Measurements from ENCODE around the gene ZNF853. TPM values are rescaled to one million over a fixed set of nuclear protein-coding genes. Genes with fewer than 3 reads are reported as not detected.
A peak's percentile ranks its signal among the peaks of the same experiment; 100 is the strongest.

The ZNF853 gene
- polyA plus RNA-seq, 1 of the 3 experiments (the other 2 are of a cell fraction): 15.9 TPM

DNA sequence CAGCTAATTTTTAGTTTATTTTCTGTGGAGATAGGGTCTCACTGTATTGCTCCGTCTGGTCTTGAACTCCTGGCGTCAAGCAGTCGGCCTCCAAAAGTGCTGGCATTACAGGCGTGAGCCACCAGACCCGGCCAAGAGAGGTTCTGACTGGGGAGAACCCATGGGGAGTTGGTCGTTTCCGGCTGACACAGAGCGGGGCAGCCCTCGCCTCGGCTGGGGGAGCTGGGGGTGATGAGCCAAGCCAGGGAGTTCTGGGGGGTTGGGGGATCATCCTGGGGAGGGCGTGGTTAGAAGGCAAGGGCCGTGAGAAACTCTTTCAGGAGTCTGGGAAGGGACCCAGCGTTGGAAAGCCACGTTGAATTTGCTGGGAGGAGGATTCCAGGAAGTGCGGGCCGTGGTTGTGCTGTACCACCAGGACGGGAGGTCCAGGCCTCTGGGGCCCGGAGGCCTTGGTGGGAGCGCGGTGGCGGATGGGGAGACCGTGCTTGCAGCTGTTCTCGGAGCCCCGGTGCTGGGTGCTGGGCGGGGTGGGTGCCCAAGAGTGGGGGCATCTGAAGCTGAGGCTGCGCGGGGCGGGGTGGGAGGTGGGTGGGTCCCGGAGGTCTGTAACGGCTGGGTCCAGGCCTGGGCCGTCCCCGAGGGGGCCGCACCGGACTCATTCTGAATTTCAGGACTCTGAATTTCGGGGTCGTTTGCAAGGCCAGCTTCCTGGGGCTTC is 8.4 kb upstream of the ZNF853 start:
- Histone ChIP-seq H4K20me1 (ENCODE audit: insufficient read depth) (no peaks in the 10 kb centered on the region; the same call in 1 of the 2 replicates), H3K27ac (ENCODE audit: low read depth in 2 of 2, low read length in 1 of 2) (no peak overlapping the region), H3K79me2 (ENCODE audit: insufficient read depth) (no peaks in the 10 kb centered on the region), H3K9ac (no peak overlapping the region), H3K9me3 (no peaks in the 10 kb centered on the region), H2AFZ (ENCODE audit: low read depth) (no peak overlapping the region), H3K27me3 (ENCODE audit: insufficient read depth) (no peaks in the 10 kb centered on the region), H3F3A (replicated peaks; ENCODE audit: insufficient read depth) (peaks cover 4% of the 10 kb centered on the region), H3K4me2 (no peak overlapping the region), H3K36me3 (replicated peaks in 1 of 2; ENCODE audit: control insufficient read depth in 1 of 2, insufficient read depth in 2 of 2, low read length in 1 of 2) (peaks cover 15 to 21% of the 10 kb centered on the region in 2 experiments), H3K4me3 (ENCODE audit: low read depth in 2 of 2, low read length in 1 of 2) (no peak overlapping the region), H3K4me1 (ENCODE audit: control insufficient read depth in 1 of 2, insufficient read depth in 2 of 2, low read depth in 1 of 2, low read length in 1 of 2) (no peaks in the 10 kb centered on the region), H3K9me2 (no peaks in the 10 kb centered on the region)
- POLR2A ChIA-PET: no interaction called here
- CTCF ChIA-PET: interaction anchor here (0.9 to 2.6 kb wide), 4 partner anchors 17 to 91 kb away, joined by 3 to 15 read pairs (median 4); partner anchors contain the start of gene INTS15
- no peak for TF ChIP-seq MEF2A (IDR thresholded peaks at IDR 0.05; ENCODE audit: borderline replicate concordance, low read depth)
- TF ChIP-seq TEAD4 (IDR thresholded peaks at IDR 0.05; ENCODE audit: borderline replicate concordance, insufficient read depth): no peak
- TF ChIP-seq, protein P1, sequence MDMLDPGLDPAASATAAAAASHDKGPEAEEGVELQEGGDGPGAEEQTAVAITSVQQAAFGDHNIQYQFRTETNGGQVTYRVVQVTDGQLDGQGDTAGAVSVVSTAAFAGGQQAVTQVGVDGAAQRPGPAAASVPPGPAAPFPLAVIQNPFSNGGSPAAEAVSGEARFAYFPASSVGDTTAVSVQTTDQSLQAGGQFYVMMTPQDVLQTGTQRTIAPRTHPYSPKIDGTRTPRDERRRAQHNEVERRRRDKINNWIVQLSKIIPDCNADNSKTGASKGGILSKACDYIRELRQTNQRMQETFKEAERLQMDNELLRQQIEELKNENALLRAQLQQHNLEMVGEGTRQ (IDR thresholded peaks at IDR 0.05; ENCODE audit: borderline replicate concordance, low read depth, low read length): no peak
- TF ChIP-seq GATA2 (CRISPR knock-in tag; IDR thresholded peaks at IDR 0.05): no peak
- no peak for TF ChIP-seq RAD21 (IDR thresholded peaks at IDR 0.05; ENCODE audit: low read length)
- TF ChIP-seq MXI1 (IDR thresholded peaks at IDR 0.05; ENCODE audit: low read depth, low read length): no peak
- no peak for TF ChIP-seq FOXM1 (IDR thresholded peaks at IDR 0.05; ENCODE audit: low read depth)
- TF ChIP-seq TCF12 (IDR thresholded peaks at IDR 0.05): no peak
- TF ChIP-seq FOSL2 (IDR thresholded peaks at IDR 0.05; ENCODE audit: borderline replicate concordance, low read depth): no peak
- TF ChIP-seq, protein P2, sequence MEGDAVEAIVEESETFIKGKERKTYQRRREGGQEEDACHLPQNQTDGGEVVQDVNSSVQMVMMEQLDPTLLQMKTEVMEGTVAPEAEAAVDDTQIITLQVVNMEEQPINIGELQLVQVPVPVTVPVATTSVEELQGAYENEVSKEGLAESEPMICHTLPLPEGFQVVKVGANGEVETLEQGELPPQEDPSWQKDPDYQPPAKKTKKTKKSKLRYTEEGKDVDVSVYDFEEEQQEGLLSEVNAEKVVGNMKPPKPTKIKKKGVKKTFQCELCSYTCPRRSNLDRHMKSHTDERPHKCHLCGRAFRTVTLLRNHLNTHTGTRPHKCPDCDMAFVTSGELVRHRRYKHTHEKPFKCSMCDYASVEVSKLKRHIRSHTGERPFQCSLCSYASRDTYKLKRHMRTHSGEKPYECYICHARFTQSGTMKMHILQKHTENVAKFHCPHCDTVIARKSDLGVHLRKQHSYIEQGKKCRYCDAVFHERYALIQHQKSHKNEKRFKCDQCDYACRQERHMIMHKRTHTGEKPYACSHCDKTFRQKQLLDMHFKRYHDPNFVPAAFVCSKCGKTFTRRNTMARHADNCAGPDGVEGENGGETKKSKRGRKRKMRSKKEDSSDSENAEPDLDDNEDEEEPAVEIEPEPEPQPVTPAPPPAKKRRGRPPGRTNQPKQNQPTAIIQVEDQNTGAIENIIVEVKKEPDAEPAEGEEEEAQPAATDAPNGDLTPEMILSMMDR (IDR thresholded peaks at IDR 0.05): no peak
- TF ChIP-seq JUND (IDR thresholded peaks at IDR 0.05): no peak
- no peak for TF ChIP-seq NFIC (IDR thresholded peaks at IDR 0.05; ENCODE audit: borderline replicate concordance)
- TF ChIP-seq EP300 (IDR thresholded peaks at IDR 0.05; ENCODE audit: borderline replicate concordance in 1 of 2, low read depth in 1 of 2, low read length in 1 of 2): no peak
- TF ChIP-seq GABPA (IDR thresholded peaks at IDR 0.05; ENCODE audit: low read depth): no peak
- no peak for TF ChIP-seq FOXJ3 (CRISPR knock-in tag; IDR thresholded peaks at IDR 0.05)
- TF ChIP-seq RCOR1 (IDR thresholded peaks at IDR 0.05; ENCODE audit: low read length): no peak
- TF ChIP-seq CHD2 (IDR thresholded peaks at IDR 0.05; ENCODE audit: low read length, partially characterized antibody): no peak
- no peak for TF ChIP-seq NRF1 (IDR thresholded peaks at IDR 0.05; ENCODE audit: low read depth, low read length)
- no peak for TF ChIP-seq SIN3A (IDR thresholded peaks at IDR 0.05; ENCODE audit: borderline replicate concordance, low read depth, low read length)
- peak; percentile 36 for DNase-seq
- 94% methylated on average over 36 of the region's 36 CpGs for WGBS (ENCODE audit: low lambda C conversion rate)
